ENCODE measurements around the gene RAB3GAP2.
A peak's percentile ranks its signal among the peaks of the same experiment; 100 is the strongest.
"Not testable (repeated sequence)": the region's sequence is repeated elsewhere in the genome, so short reads cannot be mapped to it uniquely, and the experiment has no call there.

RAB3GAP2 gene, protein sequence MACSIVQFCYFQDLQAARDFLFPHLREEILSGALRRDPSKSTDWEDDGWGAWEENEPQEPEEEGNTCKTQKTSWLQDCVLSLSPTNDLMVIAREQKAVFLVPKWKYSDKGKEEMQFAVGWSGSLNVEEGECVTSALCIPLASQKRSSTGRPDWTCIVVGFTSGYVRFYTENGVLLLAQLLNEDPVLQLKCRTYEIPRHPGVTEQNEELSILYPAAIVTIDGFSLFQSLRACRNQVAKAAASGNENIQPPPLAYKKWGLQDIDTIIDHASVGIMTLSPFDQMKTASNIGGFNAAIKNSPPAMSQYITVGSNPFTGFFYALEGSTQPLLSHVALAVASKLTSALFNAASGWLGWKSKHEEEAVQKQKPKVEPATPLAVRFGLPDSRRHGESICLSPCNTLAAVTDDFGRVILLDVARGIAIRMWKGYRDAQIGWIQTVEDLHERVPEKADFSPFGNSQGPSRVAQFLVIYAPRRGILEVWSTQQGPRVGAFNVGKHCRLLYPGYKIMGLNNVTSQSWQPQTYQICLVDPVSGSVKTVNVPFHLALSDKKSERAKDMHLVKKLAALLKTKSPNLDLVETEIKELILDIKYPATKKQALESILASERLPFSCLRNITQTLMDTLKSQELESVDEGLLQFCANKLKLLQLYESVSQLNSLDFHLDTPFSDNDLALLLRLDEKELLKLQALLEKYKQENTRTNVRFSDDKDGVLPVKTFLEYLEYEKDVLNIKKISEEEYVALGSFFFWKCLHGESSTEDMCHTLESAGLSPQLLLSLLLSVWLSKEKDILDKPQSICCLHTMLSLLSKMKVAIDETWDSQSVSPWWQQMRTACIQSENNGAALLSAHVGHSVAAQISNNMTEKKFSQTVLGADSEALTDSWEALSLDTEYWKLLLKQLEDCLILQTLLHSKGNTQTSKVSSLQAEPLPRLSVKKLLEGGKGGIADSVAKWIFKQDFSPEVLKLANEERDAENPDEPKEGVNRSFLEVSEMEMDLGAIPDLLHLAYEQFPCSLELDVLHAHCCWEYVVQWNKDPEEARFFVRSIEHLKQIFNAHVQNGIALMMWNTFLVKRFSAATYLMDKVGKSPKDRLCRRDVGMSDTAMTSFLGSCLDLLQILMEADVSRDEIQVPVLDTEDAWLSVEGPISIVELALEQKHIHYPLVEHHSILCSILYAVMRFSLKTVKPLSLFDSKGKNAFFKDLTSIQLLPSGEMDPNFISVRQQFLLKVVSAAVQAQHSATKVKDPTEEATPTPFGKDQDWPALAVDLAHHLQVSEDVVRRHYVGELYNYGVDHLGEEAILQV (N-terminal part only)

GRCh38 chr1:220272047-220272840, at the start of gene RAB3GAP2:
Gene RAB3GAP2 (minus strand): TSS chr1:220272453. CDS start chr1:220272337, 116 bp downstream.
- peak; percentile 96 for DNase-seq

- DNase-seq = no peak
These were observed 49.5 kb upstream of the RAB3GAP2 start for GRCh38 chr1:220321758-220322157.

GRCh38 chr1:220320709-220321108, 48.5 kb upstream of the RAB3GAP2 start:
- no peak for DNase-seq

DNA sequence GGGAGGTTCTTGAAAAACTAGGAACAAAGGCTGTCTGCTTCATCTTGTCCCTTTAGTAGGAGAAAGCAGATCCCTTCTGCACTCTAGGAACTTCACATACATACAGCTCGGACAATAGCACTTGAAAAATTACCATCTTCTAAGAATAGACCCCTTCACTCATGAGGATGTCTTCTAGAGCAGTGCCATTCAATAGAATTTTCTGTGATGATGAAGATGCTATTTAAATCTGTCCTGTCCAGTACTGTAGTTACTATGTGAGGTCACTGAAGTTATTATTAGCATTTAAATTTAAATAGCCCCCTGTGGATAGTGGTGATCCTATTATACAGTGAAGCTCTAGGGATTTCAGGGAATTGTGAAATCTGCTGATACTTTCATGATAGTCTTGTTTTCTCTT, 46.4 kb upstream of the RAB3GAP2 start:
- no peak for DNase-seq

DNA sequence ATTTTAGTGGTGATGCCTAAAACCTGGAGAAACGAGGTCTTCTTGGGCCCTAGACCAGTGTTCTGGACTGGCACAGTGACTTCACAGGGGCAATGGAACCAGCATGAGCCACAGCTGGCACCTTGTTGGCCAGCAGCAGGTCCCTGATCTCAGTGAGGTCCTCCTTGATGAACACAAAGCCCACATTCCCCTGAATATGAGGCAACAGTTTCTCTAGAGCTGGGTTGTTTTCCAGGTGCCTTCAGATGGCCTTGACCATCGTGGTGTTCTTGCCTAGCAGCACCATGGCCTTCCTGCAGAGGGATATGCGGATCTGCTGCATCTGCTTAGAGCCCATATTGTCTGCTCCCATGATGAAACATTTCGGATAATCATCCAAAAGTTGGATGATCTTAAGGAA, 44.9 kb upstream of the RAB3GAP2 start:
- no peak for DNase-seq

- no peak for DNase-seq
These were observed 44.1 kb upstream of the RAB3GAP2 start for GRCh38 chr1:220316305-220316704.

DNA sequence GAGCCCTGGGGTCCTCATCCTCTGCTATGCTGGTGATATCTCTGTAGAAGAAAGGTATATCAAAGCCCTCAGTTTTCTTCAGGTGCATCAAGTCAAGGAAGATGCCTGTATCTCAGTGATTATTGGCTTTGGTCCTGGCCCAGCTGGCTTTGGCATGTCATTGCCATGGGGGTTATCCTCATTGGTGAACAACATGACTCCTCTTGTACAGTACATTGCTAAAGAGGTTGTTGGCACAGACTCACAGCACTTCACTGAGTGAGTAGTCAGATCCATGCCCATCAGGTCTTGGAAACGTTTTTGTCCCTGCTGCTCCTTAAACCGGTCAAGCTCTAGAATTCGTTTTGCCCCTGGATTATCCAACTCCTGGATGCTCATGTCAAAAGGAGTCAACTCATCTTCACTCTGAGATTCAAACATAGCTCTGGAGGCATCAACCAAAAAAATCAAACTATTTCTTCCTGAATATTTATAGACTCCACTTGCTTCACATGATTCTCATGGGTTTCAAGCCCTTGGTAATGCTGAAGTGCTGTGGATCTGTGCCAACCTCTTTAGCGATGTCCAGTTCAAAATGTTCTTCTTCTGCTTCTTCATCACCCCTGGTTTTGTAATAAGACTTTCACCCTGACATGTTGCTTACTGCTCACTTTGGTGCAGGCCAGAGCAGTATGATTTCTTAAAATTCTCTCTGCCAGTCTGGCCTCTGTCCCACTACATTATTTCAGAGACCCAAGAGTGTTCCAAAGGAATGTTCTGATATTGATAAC, 43.0 kb upstream of the RAB3GAP2 start:
- DNase-seq = no peak

DNA sequence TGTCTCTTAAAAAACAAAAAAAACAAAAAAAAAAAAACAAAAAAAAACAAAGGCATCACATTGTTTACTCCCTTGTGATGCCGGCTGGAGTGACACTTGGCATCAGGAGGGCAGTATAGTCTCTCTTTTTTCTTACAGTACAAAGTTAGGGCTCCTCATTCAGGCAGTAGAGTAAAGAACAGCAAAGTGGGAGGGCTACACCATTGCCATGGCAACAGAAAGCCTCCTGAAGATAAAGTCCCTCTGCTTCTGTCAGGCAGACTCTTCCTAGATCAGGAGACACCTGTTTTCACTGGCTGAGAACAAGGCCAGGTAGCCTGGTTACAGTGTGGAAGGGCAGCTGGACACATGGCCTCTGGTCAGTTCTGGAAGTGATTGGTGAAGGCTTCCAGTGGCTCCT, 41.3 kb upstream of the RAB3GAP2 start:
- no peak for DNase-seq

DNA sequence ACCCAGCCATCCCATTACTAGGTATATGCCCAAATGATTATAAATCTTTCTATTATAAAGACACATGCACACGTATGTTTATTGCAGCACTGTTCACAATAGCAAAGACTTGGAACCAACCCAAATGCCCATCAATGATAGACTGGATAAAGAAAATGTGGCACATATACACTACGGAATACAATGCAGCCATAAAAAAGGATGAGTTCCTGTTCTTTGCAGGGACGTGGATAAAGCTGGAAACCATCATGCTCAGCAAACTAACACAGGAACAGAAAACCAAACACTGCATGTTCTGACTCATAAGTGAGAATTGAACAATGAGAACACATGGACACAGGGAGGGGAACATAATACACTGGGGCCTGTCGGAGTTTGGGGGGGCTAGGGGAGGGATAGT, 37.9 kb upstream of the RAB3GAP2 start:
- DNase-seq = not testable (repeated sequence)

GRCh38 chr1:220307607-220308006, 35.4 kb upstream of the RAB3GAP2 start:
- no peak for DNase-seq

DNA sequence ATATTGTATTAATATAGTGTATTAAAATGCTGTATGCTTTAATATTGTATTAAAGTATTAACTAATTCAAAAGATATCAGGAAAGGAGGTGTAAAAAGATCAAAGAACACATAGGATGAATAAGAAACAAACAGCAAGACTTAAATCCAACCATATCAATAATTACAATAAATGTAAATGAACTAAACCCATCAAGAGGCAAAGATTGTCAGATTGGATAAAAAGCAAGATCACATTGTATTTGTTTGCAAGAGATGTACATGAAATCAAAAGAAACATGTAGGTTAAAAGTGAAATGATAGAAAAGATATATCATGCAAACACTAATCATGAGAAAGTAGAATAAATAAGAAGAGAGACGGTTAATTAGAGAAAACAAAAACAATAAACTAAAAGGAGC, 34.1 kb upstream of the RAB3GAP2 start:
- no peak for DNase-seq

- DNase-seq = no peak
These were observed 31.6 kb upstream of the RAB3GAP2 start for GRCh38 chr1:220303871-220304270.

DNA sequence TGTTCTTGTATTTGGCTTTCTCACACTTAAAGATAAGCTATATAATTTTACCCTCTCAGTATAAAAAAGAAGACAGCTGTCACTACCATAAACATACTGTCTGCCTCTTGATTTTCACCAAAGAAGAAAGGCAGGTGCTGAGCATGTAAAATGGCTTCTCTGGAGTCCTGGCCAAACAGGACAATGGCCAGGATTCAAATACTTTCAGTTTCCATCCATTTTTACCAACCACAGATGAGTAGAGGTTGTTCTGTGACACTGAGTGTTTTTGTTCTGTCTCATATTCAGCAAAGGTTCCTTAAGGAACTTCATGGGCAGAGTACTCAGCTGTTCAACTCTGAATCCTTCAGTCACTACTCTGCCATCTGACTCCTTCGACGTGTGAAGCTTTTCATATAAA, 29.4 kb upstream of the RAB3GAP2 start:
- DNase-seq = no peak

- DNase-seq = no peak
These were observed 28.3 kb upstream of the RAB3GAP2 start for GRCh38 chr1:220300442-220301121.

DNA sequence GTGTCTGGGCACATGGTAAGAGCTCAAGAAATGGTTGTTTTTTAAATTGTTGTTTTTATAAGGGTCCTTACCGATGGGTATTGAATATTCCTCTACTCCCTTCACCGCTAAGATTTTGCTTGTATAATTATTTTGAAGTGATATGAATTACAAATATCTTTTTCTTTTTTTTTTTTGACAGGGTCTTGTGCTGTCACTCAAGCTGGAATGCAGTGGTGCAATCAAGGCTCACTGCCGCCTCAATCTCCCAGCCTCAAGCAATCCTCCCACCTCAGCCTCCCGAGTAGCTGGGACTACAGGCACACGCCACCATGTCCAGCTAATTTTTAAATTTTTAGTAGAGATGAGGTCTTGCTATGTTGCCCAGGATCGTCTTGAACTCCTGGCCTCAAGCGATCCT, 27.1 kb upstream of the RAB3GAP2 start:
- DNase-seq = no peak

DNA sequence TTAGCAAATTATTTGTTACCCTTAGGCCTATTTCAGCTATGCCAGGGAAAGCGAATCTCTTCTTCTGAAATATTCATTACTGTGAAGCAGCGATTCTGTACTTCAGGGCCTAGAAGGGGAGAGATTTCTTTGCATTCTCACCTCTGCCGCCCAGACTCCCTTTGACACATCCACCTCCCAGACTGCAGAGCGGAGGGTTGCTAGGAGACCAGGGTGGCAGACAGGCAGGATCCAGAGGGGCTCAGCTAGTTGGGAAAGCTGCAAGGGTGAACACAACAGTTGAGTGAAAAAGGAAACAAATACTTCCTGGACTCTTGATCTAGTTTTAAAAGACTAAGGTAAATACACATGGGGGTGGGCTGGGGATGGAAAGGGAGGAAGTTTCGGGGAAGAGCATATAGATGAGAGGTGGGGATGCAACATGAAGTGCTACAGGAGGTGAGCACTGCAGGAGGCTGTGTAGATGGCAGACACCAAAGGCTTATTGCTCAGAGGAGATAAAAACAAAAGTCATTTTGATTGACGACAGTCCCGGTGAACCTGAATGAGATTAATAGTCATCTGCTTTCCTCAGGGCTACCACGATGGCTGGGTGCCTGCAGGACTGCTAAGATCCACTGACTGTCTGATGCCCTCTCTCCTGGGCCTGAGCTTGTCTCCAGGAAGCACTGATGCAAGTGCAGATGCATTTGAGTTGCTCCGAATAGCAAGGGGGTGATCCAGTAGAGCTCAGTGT, 26.4 kb upstream of the RAB3GAP2 start:
- DNase-seq = no peak

GRCh38 chr1:220296981-220297380, 24.7 kb upstream of the RAB3GAP2 start:
- DNase-seq = no peak

- no peak for DNase-seq
These were observed 22.6 kb upstream of the RAB3GAP2 start for GRCh38 chr1:220294846-220295301.

DNA sequence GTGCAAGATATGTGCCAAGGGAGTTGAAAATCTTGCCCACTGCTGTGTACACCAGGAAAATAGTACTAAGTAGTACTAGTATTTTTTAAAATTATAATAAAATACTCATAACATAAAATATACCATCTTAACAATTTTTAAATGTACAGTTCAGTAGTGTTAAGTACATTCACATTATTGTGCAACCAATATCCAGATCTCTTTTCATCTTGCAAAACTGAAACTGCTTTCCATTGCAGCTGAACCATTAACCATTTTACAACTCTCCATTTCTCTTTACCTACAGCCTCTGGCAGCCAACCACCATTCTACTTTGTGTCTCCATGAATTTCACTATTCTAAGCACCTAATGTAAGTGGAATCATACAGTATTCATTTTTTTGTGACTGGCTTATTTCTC, 19.3 kb upstream of the RAB3GAP2 start:
- no peak for DNase-seq

Measured in stimulated activated CD8-positive, alpha-beta memory T cell treated with anti-CD3 and anti-CD28 coated beads, Interleukin-4, amount 100 ng/mL, for 48 hours (primary cell).